IPS-NIHi7 (cell line): ENCODE data around the gene ENO4.

Experiments used
- DNase-seq: peaks from one replicate; pipeline ENCODE4 v3.0.0; 2012; ENCODE audit warnings: mixed read lengths; ENCODE audit errors: extremely low spot score

The ENO4 gene

GRCh38 chr10:116913695-116914094 lies 64.4 kb downstream of the ENO4 start:
- DNase-seq, result no peak

GRCh38 chr10:116915340-116915739 lies 66.0 kb downstream of the ENO4 start:
- no peak for DNase-seq

GRCh38 chr10:116917481-116917880 lies 68.2 kb downstream of the ENO4 start:
- DNase-seq, result no peak

GRCh38 chr10:116918583-116918982 lies 69.3 kb downstream of the ENO4 start:
- DNase-seq, result no peak

- DNase-seq, result no peak
Measured at GRCh38 chr10:116919164-116919563, 69.9 kb downstream of the ENO4 start.

- no peak for DNase-seq
Measured at GRCh38 chr10:116919706-116920105, 70.4 kb downstream of the ENO4 start.

- no peak for DNase-seq
Measured at GRCh38 chr10:116925056-116925455, 75.8 kb downstream of the ENO4 start.

GRCh38 chr10:116926426-116926825 lies 77.1 kb downstream of the ENO4 start:
- no peak for DNase-seq

- no peak for DNase-seq
Measured at GRCh38 chr10:116931806-116932205, 82.5 kb downstream of the ENO4 start.
